ENCODE measurements around the gene SLC6A3. TPM values are rescaled to one million over a fixed set of nuclear protein-coding genes. Genes with fewer than 3 reads are reported as not detected.

The SLC6A3 gene
- total RNA-seq, 1 donor from 2014 or later, result not detected

DNA sequence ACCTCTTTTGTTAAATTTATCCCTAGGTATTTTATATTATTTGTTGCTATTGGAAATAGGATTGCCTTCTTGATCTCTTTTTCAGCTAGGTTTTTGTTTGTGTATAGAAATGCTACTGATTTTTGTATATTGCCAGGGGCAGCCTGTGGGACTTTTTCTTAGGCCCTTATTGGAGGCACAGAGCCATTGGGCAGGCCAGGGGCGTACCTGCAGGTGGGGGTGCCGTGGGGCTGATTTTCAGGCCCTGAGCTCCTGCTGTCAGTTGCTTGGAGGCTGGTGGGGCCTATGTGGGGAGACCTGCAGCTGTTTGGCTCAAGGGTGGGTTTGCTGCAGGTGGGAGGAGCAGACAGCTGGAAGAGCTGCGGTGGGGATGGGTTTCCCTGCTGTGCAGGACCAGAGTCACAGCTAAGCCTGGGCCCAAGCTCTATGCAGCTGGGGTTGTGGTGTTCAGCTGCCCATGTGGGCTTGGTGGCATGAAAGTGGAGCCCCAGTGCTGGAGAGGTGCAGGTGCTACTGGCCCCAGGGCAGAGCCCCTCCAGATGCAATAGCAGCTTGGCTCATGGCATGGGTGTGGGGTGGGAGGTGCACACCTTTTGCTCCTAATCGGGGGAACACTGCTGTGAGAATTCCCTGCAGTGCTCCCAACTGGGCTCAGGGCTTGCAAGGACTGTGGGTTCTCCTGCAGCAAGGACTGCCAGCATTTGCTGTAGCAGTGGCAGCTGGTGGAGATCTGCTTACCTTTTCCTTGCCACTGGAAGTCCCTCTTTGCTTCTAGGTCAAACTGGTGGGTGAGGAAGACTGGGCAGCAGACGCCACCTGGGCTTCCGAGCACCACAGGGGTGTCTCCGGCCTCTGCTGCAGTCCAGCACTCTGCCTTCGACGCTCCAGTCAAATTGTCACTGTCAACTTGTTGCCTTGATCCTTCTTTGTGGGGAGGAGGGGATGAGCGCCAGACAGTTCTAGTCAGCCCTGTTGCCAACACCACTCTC is 92.7 kb downstream of the SLC6A3 start:
- H3K27me3 Mint-ChIP-seq (ENCODE audit: unreplicated experiment), result peaks cover 24% of the 10 kb centered on the region
- H3K4me1 Mint-ChIP-seq (ENCODE audit: unreplicated experiment), result no peaks in the 10 kb centered on the region
- H3K4me3 Mint-ChIP-seq (ENCODE audit: unreplicated experiment), result no peak overlapping the region
- no peak for TF ChIP-seq CTCF (IDR thresholded peaks at IDR 0.05)
- H3K9me3 Mint-ChIP-seq (ENCODE audit: unreplicated experiment), result no peaks in the 10 kb centered on the region
- DNase-seq (ENCODE audit: extremely low spot score, unreplicated experiment), result no peak
- H3K27ac Mint-ChIP-seq (ENCODE audit: unreplicated experiment), result no peak overlapping the region
- no peaks in the 10 kb centered on the region for H3K36me3 Mint-ChIP-seq (ENCODE audit: unreplicated experiment)

GRCh38 chr5:1351156-1351555 is 94.1 kb downstream of the SLC6A3 start:
- Mint-ChIP-seq H3K9me3 (ENCODE audit: unreplicated experiment) (no peaks in the 10 kb centered on the region), H3K27ac (ENCODE audit: unreplicated experiment) (no peak overlapping the region), H3K27me3 (ENCODE audit: unreplicated experiment) (peaks cover 20% of the 10 kb centered on the region), H3K36me3 (ENCODE audit: unreplicated experiment) (no peaks in the 10 kb centered on the region), H3K4me1 (ENCODE audit: unreplicated experiment) (peaks cover 1% of the 10 kb centered on the region), H3K4me3 (ENCODE audit: unreplicated experiment) (no peak overlapping the region)
- TF ChIP-seq CTCF (IDR thresholded peaks at IDR 0.05), result no peak
- DNase-seq (ENCODE audit: extremely low spot score, unreplicated experiment), result no peak

GRCh38 chr5:1349246-1349645 is 96.0 kb downstream of the SLC6A3 start:
- no peaks in the 10 kb centered on the region for H3K36me3 Mint-ChIP-seq (ENCODE audit: unreplicated experiment)
- peaks cover 8% of the 10 kb centered on the region for H3K4me1 Mint-ChIP-seq (ENCODE audit: unreplicated experiment)
- H3K27ac Mint-ChIP-seq (ENCODE audit: unreplicated experiment), result no peak overlapping the region
- no peak for DNase-seq (ENCODE audit: extremely low spot score, unreplicated experiment)
- H3K27me3 Mint-ChIP-seq (ENCODE audit: unreplicated experiment), result peaks cover 10% of the 10 kb centered on the region
- TF ChIP-seq CTCF (IDR thresholded peaks at IDR 0.05), result no peak
- H3K4me3 Mint-ChIP-seq (ENCODE audit: unreplicated experiment), result no peak overlapping the region
- H3K9me3 Mint-ChIP-seq (ENCODE audit: unreplicated experiment), result no peaks in the 10 kb centered on the region

- H3K27me3 Mint-ChIP-seq (ENCODE audit: unreplicated experiment), result peaks cover 9% of the 10 kb centered on the region
- H3K27ac Mint-ChIP-seq (ENCODE audit: unreplicated experiment), result no peak overlapping the region
- DNase-seq (ENCODE audit: extremely low spot score, unreplicated experiment), result no peak
- no peak for TF ChIP-seq CTCF (IDR thresholded peaks at IDR 0.05)
- no peaks in the 10 kb centered on the region for H3K9me3 Mint-ChIP-seq (ENCODE audit: unreplicated experiment)
- H3K4me1 Mint-ChIP-seq (ENCODE audit: unreplicated experiment), result peaks cover 11% of the 10 kb centered on the region
- no peak overlapping the region for H3K4me3 Mint-ChIP-seq (ENCODE audit: unreplicated experiment)
- H3K36me3 Mint-ChIP-seq (ENCODE audit: unreplicated experiment), result no peaks in the 10 kb centered on the region
These were observed 96.3 kb downstream of the SLC6A3 start for GRCh38 chr5:1348986-1349245.

DNA sequence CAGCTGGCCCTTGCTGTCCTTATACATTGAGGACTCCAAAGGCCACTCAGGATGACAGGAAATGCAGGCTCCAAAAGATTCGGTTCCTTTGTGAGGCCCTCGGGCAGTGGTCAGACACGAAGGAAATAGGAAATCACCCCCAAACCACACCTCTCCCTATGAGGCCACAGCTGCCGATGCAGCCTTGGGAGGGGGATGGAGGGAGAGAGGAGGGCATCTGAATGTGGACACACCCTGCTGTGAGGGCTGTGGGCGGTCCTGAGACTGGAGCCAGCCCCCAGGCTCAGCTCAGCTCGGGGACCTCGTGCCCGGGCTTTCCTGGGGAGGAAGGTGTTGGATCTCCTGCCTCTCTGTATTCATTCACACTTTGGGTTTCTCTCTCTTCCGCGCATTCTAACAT is 97.7 kb downstream of the SLC6A3 start:
- H3K4me3 Mint-ChIP-seq (ENCODE audit: unreplicated experiment), result no peak overlapping the region
- no peak for TF ChIP-seq CTCF (IDR thresholded peaks at IDR 0.05)
- peaks cover 4% of the 10 kb centered on the region for H3K27me3 Mint-ChIP-seq (ENCODE audit: unreplicated experiment)
- H3K36me3 Mint-ChIP-seq (ENCODE audit: unreplicated experiment), result peaks cover 4% of the 10 kb centered on the region
- H3K4me1 Mint-ChIP-seq (ENCODE audit: unreplicated experiment), result peaks cover 20% of the 10 kb centered on the region
- DNase-seq (ENCODE audit: extremely low spot score, unreplicated experiment), result no peak
- no peak overlapping the region for H3K27ac Mint-ChIP-seq (ENCODE audit: unreplicated experiment)
- H3K9me3 Mint-ChIP-seq (ENCODE audit: unreplicated experiment), result no peaks in the 10 kb centered on the region
